CD14-positive monocyte (primary cell): Measurements from ENCODE around the gene PRKACB. TPM values are rescaled to one million over a fixed set of nuclear protein-coding genes. Genes with fewer than 3 reads are reported as not detected.

ENCODE experiments used
- DNase-seq, 3 donors: peaks; one replicate each; pipeline ENCODE4 v3.0.0-alpha.2; 2011 to 2022
- H2AFZ ChIP-seq: 2 replicates; pipeline ENCODE4 v1.6.0; 2012; ENCODE audit warnings: mild to moderate bottlenecking, low read depth, low read length, inconsistent platforms; ENCODE audit not compliant: insufficient read depth, poor library complexity, severe bottlenecking
- H3K27ac ChIP-seq, 2 donors: 1 replicate in 1 of 2; 2 replicates in 1 of 2; pipeline ENCODE4 v1.5.1; 2012 to 2013; ENCODE audit warnings: low read length in 2 of 2, control low read depth in 1 of 2, inconsistent platforms in 1 of 2, low read depth in 1 of 2, mild to moderate bottlenecking in 1 of 2
- H3K27me3 ChIP-seq, 2 donors: one replicate each; pipeline versions ENCODE4 v1.6.0 to v1.6.1; 2011 to 2013; ENCODE audit warnings: low read length in 2 of 2; ENCODE audit not compliant: control insufficient read depth in 2 of 2, insufficient read depth in 2 of 2
- H3K36me3 ChIP-seq, 2 donors: replicated peaks in 1 of 2; 1 replicate in 1 of 2; 2 replicates in 1 of 2; pipeline versions ENCODE4 v1.5.1 to v1.6.1; 2012 to 2013; ENCODE audit warnings: low read length in 2 of 2, control low read depth in 1 of 2, inconsistent platforms in 1 of 2, mild to moderate bottlenecking in 1 of 2; ENCODE audit not compliant: insufficient read depth in 2 of 2, control insufficient read depth in 1 of 2
- H3K4me1 ChIP-seq, 2 donors: 1 replicate in 1 of 2; 2 replicates in 1 of 2; pipeline versions ENCODE4 v1.5.1 to v1.6.1; 2012 to 2013; ENCODE audit warnings: low read length in 2 of 2, control low read depth in 1 of 2, inconsistent platforms in 1 of 2, mild to moderate bottlenecking in 1 of 2, moderate library complexity in 1 of 2; ENCODE audit not compliant: insufficient read depth in 2 of 2, control insufficient read depth in 1 of 2
- H3K4me2 ChIP-seq: replicated peaks from 2 replicates; pipeline ENCODE3; 2012; ENCODE audit warnings: low read length, moderate library complexity, mild to moderate bottlenecking; ENCODE audit not compliant: poor library complexity, severe bottlenecking; ENCODE audit errors: extremely low read depth
- H3K4me3 ChIP-seq, 3 experiments: fragments of 200-600 bp in 1 of 3; sonication (generic) in 1 of 3; replicated peaks in 1 of 3; 1 replicate in 2 of 3; 2 replicates in 1 of 3; pipeline ENCODE4 v1.5.1; 2011 to 2013; ENCODE audit warnings: low read length in 3 of 3, mild to moderate bottlenecking in 3 of 3, control low read depth in 2 of 3, low read depth in 2 of 3, inconsistent platforms in 1 of 3, moderate library complexity in 1 of 3
- H3K79me2 ChIP-seq: 2 replicates; pipeline ENCODE4 v1.6.0; 2012; ENCODE audit warnings: mild to moderate bottlenecking, control low read depth, inconsistent platforms, low read length, moderate library complexity; ENCODE audit not compliant: insufficient read depth
- H3K9ac ChIP-seq: 2 replicates; pipeline ENCODE4 v1.6.0; 2017; ENCODE audit warnings: low read length, mild to moderate bottlenecking; ENCODE audit not compliant: insufficient read depth, poor library complexity, severe bottlenecking
- H3K9me3 ChIP-seq, 2 donors: replicated peaks in 1 of 2; 1 replicate in 1 of 2; 2 replicates in 1 of 2; pipeline versions ENCODE4 v1.5.1 to v1.6.1; 2012 to 2013; ENCODE audit warnings: low read length in 2 of 2, control low read depth in 1 of 2; ENCODE audit not compliant: control insufficient read depth in 1 of 2, insufficient read depth in 1 of 2
- H4K20me1 ChIP-seq: 2 replicates; pipeline ENCODE4 v1.6.0; 2012; ENCODE audit warnings: mild to moderate bottlenecking, low read length, control low read depth, moderate library complexity; ENCODE audit not compliant: insufficient read depth
- H3K27ac Mint-ChIP-seq, 7 donors: one replicate each; pipeline ENCODE4 v1.8.0; 2020; ENCODE audit warnings: mild to moderate bottlenecking in 7 of 7, mixed read lengths in 7 of 7, moderate library complexity in 6 of 7, inconsistent platforms in 2 of 7
- H3K27me3 Mint-ChIP-seq, 3 donors: one replicate each; pipeline ENCODE4 v1.8.0; 2021 to 2022; ENCODE audit warnings: low read depth in 3 of 3, mild to moderate bottlenecking in 3 of 3, mixed read lengths in 3 of 3, moderate library complexity in 3 of 3, inconsistent platforms in 1 of 3
- H3K36me3 Mint-ChIP-seq, 2 donors: one replicate each; pipeline ENCODE4 v1.8.0; 2020; ENCODE audit warnings: mixed read lengths in 2 of 2, inconsistent platforms in 1 of 2, mild to moderate bottlenecking in 1 of 2
- H3K4me1 Mint-ChIP-seq: one replicate; pipeline ENCODE4 v1.8.0; 2020; ENCODE audit warnings: mild to moderate bottlenecking, mixed read lengths
- H3K4me3 Mint-ChIP-seq, 2 donors: one replicate each; pipeline ENCODE4 v1.8.0; 2020; ENCODE audit warnings: mild to moderate bottlenecking in 2 of 2, mixed read lengths in 2 of 2, moderate library complexity in 1 of 2
- H3K9me3 Mint-ChIP-seq, 7 donors: one replicate each; pipeline ENCODE4 v1.8.0; 2020 to 2022; ENCODE audit warnings: mixed read lengths in 7 of 7, mild to moderate bottlenecking in 6 of 7, moderate library complexity in 6 of 7, inconsistent platforms in 2 of 7
- CTCF ChIP-seq: fragments of 200-600 bp; IDR thresholded peaks from one replicate; pipeline ENCODE4 v1.8.0; 2022; ENCODE audit warnings: antibody characterized with exemption, mild to moderate bottlenecking
- WGBS: methylation state at CpG from one replicate; pipeline ENCODE4 v1.1.5; 2013; ENCODE audit warnings: missing lambda C conversion rate; ENCODE audit not compliant: insufficient coverage; 5-methylcytosine and 5-hydroxymethylcytosine counted together
- intact Hi-C, 2 donors: fragments of 100-400 bp; cut with micrococcal nuclease; formaldehyde crosslinking; loops; one replicate each; pipeline versions ENCODE4 v1.15.0 to v1.15.1; 2023
- polyA plus RNA-seq, 3 donors: library from polyadenylated mRNA; depleted of rRNA in 1 of 3; unstranded in 2 of 3; stranded (reverse) in 1 of 3; fragments of 300-500 nt in 2 of 3; fragments of >200 nt in 1 of 3; fragmentation: Illumina TruSeq in 2 of 3; gene quantifications; 1 replicate in 2 of 3; 2 replicates in 1 of 3; pipeline ENCODE4 v1.2.3, GENCODE V29; 2012 to 2021

Gene PRKACB
- polyA plus RNA-seq, 3 donors = 2.5 to 14.5 (median 13.8) TPM

- Mint-ChIP-seq H3K4me3 (no peak overlapping the region), H3K4me1 (no peaks in the 10 kb centered on the region), H3K27ac (peak overlapping the region in 1 of 7 donors; percentile 32), H3K9me3 (peaks cover 0 to 9% (median 3%) of the 10 kb centered on the region in 7 donors), H3K27me3 (peaks cover 0 to 3% (median 0%) of the 10 kb centered on the region in 3 donors), H3K36me3 (no peaks in the 10 kb centered on the region)
- H2AFZ ChIP-seq = no peak overlapping the region
- H3K36me3 ChIP-seq = no peaks in the 10 kb centered on the region
- H3K27ac ChIP-seq = no peak overlapping the region
- H4K20me1 ChIP-seq = no peaks in the 10 kb centered on the region
- TF ChIP-seq CTCF = no peak
- DNase-seq = no peak
- H3K9me3 ChIP-seq = no peaks in the 10 kb centered on the region
- intact Hi-C loops = no loop called here
- WGBS = no CpG with 5 or more reads among the region's 1 CpG
- H3K9ac ChIP-seq = no peak overlapping the region
- no peaks in the 10 kb centered on the region for H3K4me1 ChIP-seq
- H3K79me2 ChIP-seq = no peaks in the 10 kb centered on the region
- no peaks in the 10 kb centered on the region for H3K27me3 ChIP-seq
- no peak overlapping the region for H3K4me2 ChIP-seq
- no peak overlapping the region for H3K4me3 ChIP-seq
These were observed 133.4 kb downstream of the PRKACB start for GRCh38 chr1:84277343-84278059.

GRCh38 chr1:84278905-84279304 lies 134.8 kb downstream of the PRKACB start:
- no peaks in the 10 kb centered on the region for H3K27me3 ChIP-seq
- no peak for TF ChIP-seq CTCF
- H3K4me3 Mint-ChIP-seq = no peak overlapping the region
- 92% methylated on average over 5 of the region's 7 CpGs for WGBS
- H3K4me1 ChIP-seq = no peaks in the 10 kb centered on the region
- peaks cover 0 to 10% (median 3%) of the 10 kb centered on the region in 7 donors for H3K9me3 Mint-ChIP-seq
- no peak for DNase-seq
- no peaks in the 10 kb centered on the region for H3K79me2 ChIP-seq
- no peaks in the 10 kb centered on the region for H3K9me3 ChIP-seq
- H3K9ac ChIP-seq = no peak overlapping the region
- H2AFZ ChIP-seq = no peak overlapping the region
- H3K27ac ChIP-seq = no peak overlapping the region
- H3K27ac Mint-ChIP-seq = no peak overlapping the region
- H3K36me3 Mint-ChIP-seq = no peaks in the 10 kb centered on the region
- no peaks in the 10 kb centered on the region for H3K36me3 ChIP-seq
- H3K4me2 ChIP-seq = no peak overlapping the region
- intact Hi-C loops = no loop called here
- no peaks in the 10 kb centered on the region for H3K4me1 Mint-ChIP-seq
- H3K27me3 Mint-ChIP-seq = peaks cover 0 to 3% (median 2%) of the 10 kb centered on the region in 3 donors
- no peak overlapping the region for H3K4me3 ChIP-seq
- H4K20me1 ChIP-seq = no peaks in the 10 kb centered on the region
